ENCODE measurements around the gene C10orf95. TPM values are rescaled to one million over a fixed set of nuclear protein-coding genes. Genes with fewer than 3 reads are reported as not detected.

The C10orf95 gene
- total and polyA plus RNA-seq, 2 of the 13 experiments (the other 11 are each of a cell fraction or from before 2014, with no cell fraction given), result 0.05 to 0.07 TPM

GRCh38 chr10:102434394-102435132, 16.8 kb downstream of the C10orf95 start (continued):
- TF ChIP-seq ZNF317 (CRISPR knock-in tag; IDR thresholded peaks at IDR 0.05), result 0 out of 2 replicates have a peak, but pooled peaks have one; percentile 23

GRCh38 chr10:102433619-102434046, 17.7 kb downstream of the C10orf95 start:
- H3K4me1 ChIP-seq (ENCODE audit: insufficient read depth, low read length), result peaks cover 35% of the 10 kb centered on the region
- no peaks in the 10 kb centered on the region for H3K9me3 ChIP-seq (ENCODE audit: low read length)
- BruUV-seq (replicated peaks), result no TSS peak
- peak overlapping the region; percentile 97 for H3K4me2 ChIP-seq (ENCODE audit: low read depth, low read length)
- peak overlapping the region; percentile 33 to 76 (median 75); a peak in 5 of 6 replicates for H3K4me3 ChIP-seq (replicated peaks in 1 of 3; ENCODE audit: insufficient read depth in 1 of 3, low read depth in 2 of 3, low read length in 3 of 3)
- in situ Hi-C loops (cut with HindIII; ENCODE audit: extremely low pct_ligation_motif_present, low pct_unique_long_range_greater_than_20kb) (no loop called here), intact Hi-C loops (cut with micrococcal nuclease; ENCODE audit: unreplicated experiment) (loop anchor here (2.0 kb wide), 1 partner anchor 15 kb away; no protein-coding TSS in a partner anchor)
- H2AFZ ChIP-seq (ENCODE audit: low read length), result peak overlapping the region; percentile 1
- WGBS (ENCODE audit: low lambda C conversion rate), result 0% methylated on average over 5 of the region's 5 CpGs
- no peaks in the 10 kb centered on the region; a peak in 1 of 5 replicates for H3K27me3 ChIP-seq (ENCODE audit: control insufficient read depth in 1 of 2, insufficient read depth in 2 of 2, low read length in 2 of 2)
- ChIA-PET CTCF (ENCODE audit: low intra/inter-chr PET ratio, low total read pairs) (no interaction called here), POLR2A (interaction anchor here (0.9 to 6.8 kb wide), 5 partner anchors 12 to 195 kb away, joined by 3 to 135 read pairs (median 67); partner anchors contain the start of genes C10orf95 and FBXL15)
- H3K27ac ChIP-seq (ENCODE audit: extremely low read length, insufficient read depth, low read length), result peak overlapping the region; percentile 72
- ATAC-seq, result peak; percentile 3; the same call in 2 of the 3 replicates
- peaks cover 5% of the 10 kb centered on the region for H3K79me2 ChIP-seq (ENCODE audit: insufficient read depth, low read length)
- no peaks in the 10 kb centered on the region for H3K36me3 ChIP-seq (replicated peaks in 1 of 2; ENCODE audit: control insufficient read depth in 1 of 2, insufficient read depth in 2 of 2, low read length in 2 of 2)
- DNase-seq (ENCODE audit: low spot score), result no peak
- H3K9ac ChIP-seq (ENCODE audit: insufficient read depth, low read depth, low read length), result peak overlapping the region; percentile 68
- H4K20me1 ChIP-seq (ENCODE audit: insufficient read depth, low read length), result no peaks in the 10 kb centered on the region
- no peak for FAIRE-seq
- TF ChIP-seq, protein P1, sequence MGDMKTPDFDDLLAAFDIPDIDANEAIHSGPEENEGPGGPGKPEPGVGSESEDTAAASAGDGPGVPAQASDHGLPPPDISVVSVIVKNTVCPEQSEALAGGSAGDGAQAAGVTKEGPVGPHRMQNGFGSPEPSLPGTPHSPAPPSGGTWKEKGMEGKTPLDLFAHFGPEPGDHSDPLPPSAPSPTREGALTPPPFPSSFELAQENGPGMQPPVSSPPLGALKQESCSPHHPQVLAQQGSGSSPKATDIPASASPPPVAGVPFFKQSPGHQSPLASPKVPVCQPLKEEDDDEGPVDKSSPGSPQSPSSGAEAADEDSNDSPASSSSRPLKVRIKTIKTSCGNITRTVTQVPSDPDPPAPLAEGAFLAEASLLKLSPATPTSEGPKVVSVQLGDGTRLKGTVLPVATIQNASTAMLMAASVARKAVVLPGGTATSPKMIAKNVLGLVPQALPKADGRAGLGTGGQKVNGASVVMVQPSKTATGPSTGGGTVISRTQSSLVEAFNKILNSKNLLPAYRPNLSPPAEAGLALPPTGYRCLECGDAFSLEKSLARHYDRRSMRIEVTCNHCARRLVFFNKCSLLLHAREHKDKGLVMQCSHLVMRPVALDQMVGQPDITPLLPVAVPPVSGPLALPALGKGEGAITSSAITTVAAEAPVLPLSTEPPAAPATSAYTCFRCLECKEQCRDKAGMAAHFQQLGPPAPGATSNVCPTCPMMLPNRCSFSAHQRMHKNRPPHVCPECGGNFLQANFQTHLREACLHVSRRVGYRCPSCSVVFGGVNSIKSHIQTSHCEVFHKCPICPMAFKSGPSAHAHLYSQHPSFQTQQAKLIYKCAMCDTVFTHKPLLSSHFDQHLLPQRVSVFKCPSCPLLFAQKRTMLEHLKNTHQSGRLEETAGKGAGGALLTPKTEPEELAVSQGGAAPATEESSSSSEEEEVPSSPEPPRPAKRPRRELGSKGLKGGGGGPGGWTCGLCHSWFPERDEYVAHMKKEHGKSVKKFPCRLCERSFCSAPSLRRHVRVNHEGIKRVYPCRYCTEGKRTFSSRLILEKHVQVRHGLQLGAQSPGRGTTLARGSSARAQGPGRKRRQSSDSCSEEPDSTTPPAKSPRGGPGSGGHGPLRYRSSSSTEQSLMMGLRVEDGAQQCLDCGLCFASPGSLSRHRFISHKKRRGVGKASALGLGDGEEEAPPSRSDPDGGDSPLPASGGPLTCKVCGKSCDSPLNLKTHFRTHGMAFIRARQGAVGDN (CRISPR knock-in tag; IDR thresholded peaks at IDR 0.05), result peak; percentile 19; the same call in 1 of the 2 replicates
- TF ChIP-seq ZNF451 (CRISPR knock-in tag; IDR thresholded peaks at IDR 0.05) (no peak), TCF12 (IDR thresholded peaks at IDR 0.05) (no peak), TCF12 (CRISPR knock-in tag; IDR thresholded peaks at IDR 0.05) (no peak), POGK (CRISPR knock-in tag; conservative IDR thresholded peaks at IDR 0.05) (peak; percentile 95), ZNF18 (CRISPR knock-in tag; IDR thresholded peaks at IDR 0.05; ENCODE audit: insufficient replicate concordance) (peak; percentile 33), NRL (CRISPR knock-in tag; IDR thresholded peaks at IDR 0.05; ENCODE audit: borderline replicate concordance) (0 out of 2 replicates have a peak, but pooled peaks have one; percentile 29), ZFP90 (CRISPR knock-in tag; IDR thresholded peaks at IDR 0.05; ENCODE audit: borderline replicate concordance) (0 out of 2 replicates have a peak, but pooled peaks have one; percentile 11), CHD4 (IDR thresholded peaks at IDR 0.05; ENCODE audit: borderline replicate concordance, low read length) (no peak)
- TF ChIP-seq, protein P2, sequence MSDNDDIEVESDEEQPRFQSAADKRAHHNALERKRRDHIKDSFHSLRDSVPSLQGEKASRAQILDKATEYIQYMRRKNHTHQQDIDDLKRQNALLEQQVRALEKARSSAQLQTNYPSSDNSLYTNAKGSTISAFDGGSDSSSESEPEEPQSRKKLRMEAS (IDR thresholded peaks at IDR 0.05), result 0 out of 2 replicates have a peak, but pooled peaks have one; percentile 2
